ENCODE data around the gene ATP2B2.

ATP2B2 gene

GRCh38 chr3:10524270-10524669 lies 18.9 kb upstream of the ATP2B2 start:
- no peak for DNase-seq (ENCODE audit: low read depth)
- TF ChIP-seq, protein P1, sequence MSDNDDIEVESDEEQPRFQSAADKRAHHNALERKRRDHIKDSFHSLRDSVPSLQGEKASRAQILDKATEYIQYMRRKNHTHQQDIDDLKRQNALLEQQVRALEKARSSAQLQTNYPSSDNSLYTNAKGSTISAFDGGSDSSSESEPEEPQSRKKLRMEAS (IDR thresholded peaks at IDR 0.05; ENCODE audit: low read depth, low read length), result no peak
- TF ChIP-seq CTCF (IDR thresholded peaks at IDR 0.05; ENCODE audit: low read depth, low read length), result no peak
- TF ChIP-seq MYC (IDR thresholded peaks at IDR 0.05; ENCODE audit: low read depth, low read length), result no peak
- TF ChIP-seq POLR2A (IDR thresholded peaks at IDR 0.05; ENCODE audit: extremely low read depth, insufficient read length), result no peak
- no peak overlapping the region for H3K4me3 ChIP-seq (ENCODE audit: low read depth, low read length)

GRCh38 chr3:10523561-10523960 lies 18.2 kb upstream of the ATP2B2 start:
- H3K4me3 ChIP-seq (ENCODE audit: low read depth, low read length), result no peak overlapping the region
- TF ChIP-seq MYC (IDR thresholded peaks at IDR 0.05; ENCODE audit: low read depth, low read length) (no peak), CTCF (IDR thresholded peaks at IDR 0.05; ENCODE audit: low read depth, low read length) (no peak)
- TF ChIP-seq, protein P1 (IDR thresholded peaks at IDR 0.05; ENCODE audit: low read depth, low read length), result no peak
- DNase-seq (ENCODE audit: low read depth), result no peak

- no peak for DNase-seq (ENCODE audit: low read depth)
- TF ChIP-seq CTCF (IDR thresholded peaks at IDR 0.05; ENCODE audit: low read depth, low read length), result no peak
- TF ChIP-seq, protein P1 (IDR thresholded peaks at IDR 0.05; ENCODE audit: low read depth, low read length), result no peak
- TF ChIP-seq POLR2A (IDR thresholded peaks at IDR 0.05; ENCODE audit: extremely low read depth, insufficient read length), result no peak
- no peak for TF ChIP-seq MYC (IDR thresholded peaks at IDR 0.05; ENCODE audit: low read depth, low read length)
These were observed 17.4 kb upstream of the ATP2B2 start for GRCh38 chr3:10522646-10523303.

DNA sequence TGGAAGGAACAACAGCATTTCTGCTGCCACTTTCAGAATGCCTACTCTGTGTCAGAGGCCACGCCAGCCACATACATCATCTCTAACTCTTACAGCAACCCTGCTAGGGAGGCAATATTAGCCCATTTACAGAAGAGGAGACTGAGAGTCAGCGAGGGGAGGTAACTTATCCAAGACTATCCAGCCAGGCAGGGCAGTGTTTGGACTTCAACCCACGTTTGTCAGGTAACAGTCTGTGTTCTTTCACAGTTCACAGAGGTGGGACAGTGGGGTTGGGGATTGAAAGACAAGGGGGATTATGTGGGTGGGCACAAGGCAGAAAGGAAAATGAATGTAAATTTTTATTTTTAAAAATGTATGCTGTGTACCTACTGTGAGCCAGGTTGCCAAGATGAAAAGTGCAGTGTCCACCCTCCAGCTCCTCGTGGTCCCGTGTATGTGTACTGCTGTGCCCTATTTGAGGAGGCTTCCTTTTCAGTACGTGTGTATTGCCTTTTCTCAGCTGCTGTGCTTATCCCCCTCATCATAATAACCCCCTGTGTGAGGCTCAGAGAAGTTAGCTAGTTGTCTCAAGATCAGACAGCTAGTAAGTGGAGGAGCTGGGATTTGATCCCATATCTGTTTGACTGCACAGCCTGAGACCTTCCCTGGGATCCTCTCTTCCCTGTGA lies 16.5 kb upstream of the ATP2B2 start:
- TF ChIP-seq, protein P1 (IDR thresholded peaks at IDR 0.05; ENCODE audit: low read depth, low read length), result no peak
- TF ChIP-seq MYC (IDR thresholded peaks at IDR 0.05; ENCODE audit: low read depth, low read length) (no peak), POLR2A (IDR thresholded peaks at IDR 0.05; ENCODE audit: extremely low read depth, insufficient read length) (no peak), CTCF (IDR thresholded peaks at IDR 0.05; ENCODE audit: low read depth, low read length) (no peak)
- no peak for DNase-seq (ENCODE audit: low read depth)
- H3K4me3 ChIP-seq (ENCODE audit: low read depth, low read length), result no peak overlapping the region

More at GRCh38 chr3:10522646-10523303, 17.4 kb upstream of the ATP2B2 start:
- no peak overlapping the region for H3K4me3 ChIP-seq (ENCODE audit: low read depth, low read length)

GRCh38 chr3:10520072-10520471 lies 14.7 kb upstream of the ATP2B2 start:
- H3K4me3 ChIP-seq (ENCODE audit: low read depth, low read length), result no peak overlapping the region
- TF ChIP-seq CTCF (IDR thresholded peaks at IDR 0.05; ENCODE audit: low read depth, low read length) (no peak), MYC (IDR thresholded peaks at IDR 0.05; ENCODE audit: low read depth, low read length) (no peak), POLR2A (IDR thresholded peaks at IDR 0.05; ENCODE audit: extremely low read depth, insufficient read length) (no peak)
- TF ChIP-seq, protein P1 (IDR thresholded peaks at IDR 0.05; ENCODE audit: low read depth, low read length), result no peak
- no peak for DNase-seq (ENCODE audit: low read depth)
